ENCODE measurements around the gene SLA2. TPM values are rescaled to one million over a fixed set of nuclear protein-coding genes. Genes with fewer than 3 reads are reported as not detected.
"Not testable (repeated sequence)": the region's sequence is repeated elsewhere in the genome, so short reads cannot be mapped to it uniquely, and the experiment has no call there.

The SLA2 gene
- polyA plus RNA-seq, 1 donor from 2014 or later, result 0.33 TPM

GRCh38 chr20:36641506-36641843 lies 4.5 kb downstream of the SLA2 start:
- no peak for TF ChIP-seq REST (IDR thresholded peaks at IDR 0.05; ENCODE audit: borderline replicate concordance)
- no peak overlapping the region for H3K4me3 ChIP-seq (ENCODE audit: low read length)
- H3K9me2 ChIP-seq (ENCODE audit: insufficient read depth, low read length), result no peaks in the 10 kb centered on the region
- no peaks in the 10 kb centered on the region for H3K36me3 ChIP-seq (ENCODE audit: insufficient read depth, low read length)
- H3K79me2 ChIP-seq (replicated peaks; ENCODE audit: insufficient read depth, low read length), result no peaks in the 10 kb centered on the region
- H4K20me1 ChIP-seq (ENCODE audit: insufficient read depth), result no peaks in the 10 kb centered on the region
- H2AFZ ChIP-seq (ENCODE audit: low read depth, low read length), result no peak overlapping the region
- no peak overlapping the region for H3K9ac ChIP-seq (ENCODE audit: low read length)
- H3K27me3 ChIP-seq (ENCODE audit: insufficient read depth, low read depth, low read length), result no peaks in the 10 kb centered on the region
- no peaks in the 10 kb centered on the region for H3K9me3 ChIP-seq (ENCODE audit: low read length)
- H3K27ac ChIP-seq (ENCODE audit: low read length), result no peak overlapping the region
- no peaks in the 10 kb centered on the region for H3F3A ChIP-seq (ENCODE audit: insufficient read depth, low read length, poor library complexity, severe bottlenecking)
- H3K4me2 ChIP-seq (ENCODE audit: low read length), result no peak overlapping the region

GRCh38 chr20:36638876-36639400 lies 7.1 kb downstream of the SLA2 start:
- H3K79me2 ChIP-seq (replicated peaks; ENCODE audit: insufficient read depth, low read length); H3K36me3 ChIP-seq (ENCODE audit: insufficient read depth, low read length); H3K9me3 ChIP-seq (ENCODE audit: low read length); H3K9ac ChIP-seq (ENCODE audit: low read length); H2AFZ ChIP-seq (ENCODE audit: low read depth, low read length); H3F3A ChIP-seq (ENCODE audit: insufficient read depth, low read length, poor library complexity, severe bottlenecking); H3K4me3 ChIP-seq (ENCODE audit: low read length); H4K20me1 ChIP-seq (ENCODE audit: insufficient read depth); H3K9me2 ChIP-seq (ENCODE audit: insufficient read depth, low read length); H3K27ac ChIP-seq (ENCODE audit: low read length); H3K4me2 ChIP-seq (ENCODE audit: low read length); H3K27me3 ChIP-seq (ENCODE audit: insufficient read depth, low read depth, low read length): not testable (repeated sequence)

- H3K4me2 ChIP-seq (ENCODE audit: low read length), result no peak overlapping the region
- H3K27ac ChIP-seq (ENCODE audit: low read length), result no peak overlapping the region
- H2AFZ ChIP-seq (ENCODE audit: low read depth, low read length), result no peak overlapping the region
- no peak for TF ChIP-seq EZH2 (IDR thresholded peaks at IDR 0.05; ENCODE audit: borderline replicate concordance, insufficient read depth, low read length, poor library complexity, severe bottlenecking)
- TF ChIP-seq SMC3 (conservative IDR thresholded peaks at IDR 0.05; ENCODE audit: poor library complexity), result no peak
- TF ChIP-seq REST (IDR thresholded peaks at IDR 0.05; ENCODE audit: borderline replicate concordance), result no peak
- TF ChIP-seq RAD21 (conservative IDR thresholded peaks at IDR 0.05), result no peak
- no peak for TF ChIP-seq POLR2AphosphoS5 (IDR thresholded peaks at IDR 0.05)
- TF ChIP-seq EP300 (conservative IDR thresholded peaks at IDR 0.05; ENCODE audit: poor library complexity, severe bottlenecking), result no peak
- no peak for TF ChIP-seq TAF1 (IDR thresholded peaks at IDR 0.05; ENCODE audit: low read depth)
- TF ChIP-seq MXI1 (conservative IDR thresholded peaks at IDR 0.05; ENCODE audit: poor library complexity, severe bottlenecking), result no peak
- H3K9ac ChIP-seq (ENCODE audit: low read length), result no peak overlapping the region
- H3K79me2 ChIP-seq (replicated peaks; ENCODE audit: insufficient read depth, low read length), result no peaks in the 10 kb centered on the region
- no peaks in the 10 kb centered on the region for H3K27me3 ChIP-seq (ENCODE audit: insufficient read depth, low read depth, low read length)
- H3K9me2 ChIP-seq (ENCODE audit: insufficient read depth, low read length), result no peaks in the 10 kb centered on the region
- no peaks in the 10 kb centered on the region for H3K9me3 ChIP-seq (ENCODE audit: low read length)
- no peaks in the 10 kb centered on the region for H3F3A ChIP-seq (ENCODE audit: insufficient read depth, low read length, poor library complexity, severe bottlenecking)
- no peak overlapping the region for H3K4me3 ChIP-seq (ENCODE audit: low read length)
- H3K36me3 ChIP-seq (ENCODE audit: insufficient read depth, low read length), result no peaks in the 10 kb centered on the region
- no peaks in the 10 kb centered on the region for H4K20me1 ChIP-seq (ENCODE audit: insufficient read depth)
Measured at GRCh38 chr20:36634342-36634741, 11.7 kb downstream of the SLA2 start.

Measured in neural cell (in vitro differentiated cells).